DMS153 (cell line): ENCODE results near the gene FBXL17.

Experiments used
- DNase-seq: peaks from one replicate; lab custom pipeline; 2025; lab: John Stamatoyannopoulos, UW

The FBXL17 gene

GRCh38 chr5:107997338-107997980 lies 384.4 kb downstream of the FBXL17 start:
- no peak for DNase-seq

GRCh38 chr5:107993341-107993740 lies 388.6 kb downstream of the FBXL17 start:
- no peak for DNase-seq

GRCh38 chr5:107990881-107991810 lies 390.8 kb downstream of the FBXL17 start:
- DNase-seq: no peak

DNA sequence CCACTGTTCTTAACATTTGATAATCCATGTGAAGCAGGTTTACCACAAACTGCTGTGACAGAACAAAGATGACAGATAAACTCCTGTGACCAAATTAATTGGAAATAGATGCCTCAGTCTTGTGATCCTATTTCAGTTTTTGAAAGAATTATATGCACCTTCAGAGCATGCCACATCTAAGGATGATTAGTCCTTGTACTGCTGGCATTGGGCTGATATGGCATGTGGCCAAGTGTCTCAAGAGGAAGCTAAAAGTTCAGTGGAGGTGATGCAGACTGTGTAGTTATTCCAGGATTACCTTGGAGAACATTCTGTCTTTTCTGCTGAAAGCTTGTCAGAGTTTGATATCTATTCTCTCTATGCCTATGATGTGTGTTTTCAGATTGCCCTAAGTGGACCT lies 396.8 kb downstream of the FBXL17 start:
- DNase-seq: no peak

DNA sequence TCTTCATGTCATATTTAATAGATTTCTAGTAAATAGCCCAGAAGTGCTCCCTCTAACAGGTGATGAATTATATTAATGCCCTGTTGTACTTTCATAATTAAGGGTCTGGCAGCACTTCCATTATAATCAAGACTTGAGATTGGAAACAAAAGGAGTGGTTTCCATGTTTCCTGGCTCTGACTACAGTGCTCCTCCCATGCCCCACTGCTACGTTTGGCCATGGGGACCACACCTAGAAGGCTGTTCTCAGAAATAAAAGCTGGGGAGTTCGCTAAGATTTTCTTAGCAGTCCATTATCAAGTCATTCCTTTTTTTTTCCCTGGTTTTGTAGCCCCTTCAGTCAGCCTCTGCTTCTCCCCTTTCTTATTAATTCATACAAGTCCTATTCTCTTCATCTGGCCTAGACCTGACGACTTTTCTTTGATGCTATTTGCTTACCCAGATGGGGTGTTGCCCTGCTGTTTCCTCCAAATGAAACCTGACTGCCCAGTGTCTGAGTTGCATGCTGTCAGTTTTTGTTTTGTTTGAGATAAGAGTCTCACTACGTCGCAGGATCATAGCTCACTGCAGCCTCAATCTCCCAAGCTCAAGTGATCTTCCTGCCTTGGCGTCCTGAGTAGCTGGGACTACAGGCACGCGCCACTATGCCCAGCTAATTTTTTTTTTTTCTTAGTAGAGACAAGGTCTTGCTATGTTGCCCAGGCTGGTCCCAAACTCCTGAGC lies 399.0 kb downstream of the FBXL17 start:
- DNase-seq: no peak

- no peak for DNase-seq
Measured at GRCh38 chr5:107980923-107981692, 400.8 kb downstream of the FBXL17 start.

DNA sequence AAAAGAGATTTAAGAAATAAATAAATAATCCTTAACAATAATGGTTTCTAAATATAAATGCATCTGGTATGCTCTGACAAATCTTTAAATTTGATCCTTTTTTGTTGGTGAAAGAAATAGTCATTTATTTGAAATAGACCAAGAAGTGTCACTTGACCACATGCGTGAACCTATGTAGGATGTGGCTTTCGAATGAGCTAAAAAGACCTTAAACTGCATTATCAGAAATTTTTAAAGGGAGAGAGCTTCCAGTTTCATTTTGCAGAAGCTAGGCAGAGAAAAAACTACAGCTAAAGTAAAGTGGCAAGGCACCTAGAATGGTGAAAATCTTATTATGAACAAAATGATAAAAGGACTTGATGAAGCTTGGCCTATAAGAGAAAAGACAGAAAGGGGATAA lies 402.0 kb downstream of the FBXL17 start:
- DNase-seq: no peak

GRCh38 chr5:107979291-107979690 lies 402.6 kb downstream of the FBXL17 start:
- no peak for DNase-seq

DNA sequence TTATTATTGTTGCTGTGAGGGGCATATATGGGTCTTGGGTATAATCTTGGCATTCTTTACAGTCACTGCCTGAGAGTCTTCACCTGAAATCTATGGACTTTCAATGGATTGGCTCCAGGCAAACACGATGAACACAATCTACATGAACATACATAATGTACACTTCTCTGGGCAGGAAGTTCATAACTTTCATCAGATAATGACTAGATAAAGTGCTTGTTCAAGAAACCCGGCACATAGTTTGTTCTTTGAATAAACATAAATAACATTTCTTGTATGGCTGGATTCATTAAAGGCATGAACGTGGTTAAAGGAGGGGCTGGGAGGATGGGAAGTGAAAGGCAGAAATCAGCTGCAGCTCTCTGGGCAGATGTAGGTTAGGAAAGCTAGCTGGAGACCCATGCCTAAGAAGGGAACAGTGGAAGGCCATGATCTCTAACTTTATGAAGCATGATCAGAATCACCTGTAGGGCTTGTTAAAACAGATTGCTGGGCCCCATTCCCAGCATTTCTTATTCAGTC lies 404.3 kb downstream of the FBXL17 start:
- DNase-seq: no peak

DNA sequence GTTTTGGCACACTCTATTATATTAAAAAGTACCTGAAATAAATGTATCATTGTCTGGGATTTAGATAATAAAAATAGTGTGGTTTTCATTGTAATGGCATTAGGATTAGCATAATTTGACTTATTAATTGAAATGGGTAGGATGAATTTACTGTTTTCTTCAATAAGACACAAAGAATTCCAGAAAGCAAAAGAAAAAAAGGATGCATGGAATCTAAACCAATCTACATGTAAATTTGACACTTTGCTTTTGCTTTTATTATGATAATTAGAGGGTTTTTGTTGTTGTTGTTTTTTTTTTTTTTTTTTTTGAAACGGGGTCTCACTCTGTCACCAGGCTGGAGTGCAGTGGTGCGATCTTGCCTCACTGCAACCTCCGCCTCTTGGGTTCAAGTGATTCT lies 406.3 kb downstream of the FBXL17 start:
- no peak for DNase-seq

- DNase-seq: no peak
Measured at GRCh38 chr5:107971846-107972245, 410.1 kb downstream of the FBXL17 start.

DNA sequence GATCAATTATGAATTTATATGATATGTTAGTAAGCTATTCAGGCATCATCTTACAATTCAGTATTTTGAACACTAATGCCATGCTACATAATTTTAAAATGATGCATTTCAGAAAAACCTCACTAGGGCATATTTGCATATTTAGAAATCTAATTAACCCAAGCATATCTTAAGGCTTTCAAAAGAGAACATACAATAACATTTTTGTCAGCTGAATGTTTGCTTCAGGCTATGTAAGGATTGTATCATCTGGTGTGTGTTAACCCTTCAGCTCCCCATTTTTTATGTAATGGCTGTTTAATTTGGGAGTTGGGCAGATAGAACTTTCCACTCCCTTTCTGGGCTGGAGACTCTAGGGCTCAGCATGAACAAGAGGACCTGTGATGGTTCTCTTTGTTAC lies 412.1 kb downstream of the FBXL17 start:
- no peak for DNase-seq

- no peak for DNase-seq
Measured at GRCh38 chr5:107968998-107969397, 412.9 kb downstream of the FBXL17 start.

DNA sequence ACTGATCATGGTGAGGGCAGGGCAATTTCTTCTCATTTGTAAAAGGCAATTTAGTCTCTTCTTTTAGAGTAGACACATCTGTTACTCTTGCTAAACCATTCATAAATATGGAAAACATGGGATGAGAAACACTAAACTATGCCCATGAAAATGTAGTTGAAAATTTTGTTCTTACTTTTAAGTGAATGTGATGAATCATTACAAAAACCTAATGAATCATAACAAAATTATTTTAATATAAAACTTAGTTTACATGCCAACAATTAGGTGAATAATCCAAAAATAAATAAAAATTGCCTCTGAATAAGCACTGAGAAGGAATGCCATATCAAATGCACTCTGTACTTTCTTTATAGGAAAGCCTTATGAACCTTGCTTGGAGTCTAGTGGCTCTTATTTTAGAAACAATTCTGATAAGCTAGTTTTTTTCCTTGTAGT lies 413.5 kb downstream of the FBXL17 start:
- no peak for DNase-seq

- no peak for DNase-seq
Measured at GRCh38 chr5:107966201-107966600, 415.7 kb downstream of the FBXL17 start.

DNA sequence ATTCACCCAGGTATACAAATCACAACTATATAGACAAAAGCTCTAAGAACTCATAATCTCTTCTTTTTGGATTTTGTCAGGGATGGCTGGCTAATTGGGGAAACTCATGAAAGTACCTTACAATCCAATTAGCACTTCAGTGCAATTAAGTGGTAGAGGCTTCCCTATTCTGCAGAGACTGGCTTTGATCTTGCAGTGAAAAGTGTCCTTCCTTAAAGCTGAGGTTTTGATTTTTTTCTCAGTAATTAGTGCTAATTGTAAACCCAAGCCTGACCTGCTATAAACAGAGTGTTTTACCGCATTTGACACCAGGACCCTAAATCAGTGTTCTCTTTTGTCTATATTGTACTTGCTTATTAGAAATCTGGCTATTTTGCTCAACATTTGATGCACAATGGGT lies 417.2 kb downstream of the FBXL17 start:
- no peak for DNase-seq

- DNase-seq: no peak
Measured at GRCh38 chr5:107959573-107960279, 422.2 kb downstream of the FBXL17 start.

GRCh38 chr5:107958861-107959260 lies 423.0 kb downstream of the FBXL17 start:
- DNase-seq: no peak

DNA sequence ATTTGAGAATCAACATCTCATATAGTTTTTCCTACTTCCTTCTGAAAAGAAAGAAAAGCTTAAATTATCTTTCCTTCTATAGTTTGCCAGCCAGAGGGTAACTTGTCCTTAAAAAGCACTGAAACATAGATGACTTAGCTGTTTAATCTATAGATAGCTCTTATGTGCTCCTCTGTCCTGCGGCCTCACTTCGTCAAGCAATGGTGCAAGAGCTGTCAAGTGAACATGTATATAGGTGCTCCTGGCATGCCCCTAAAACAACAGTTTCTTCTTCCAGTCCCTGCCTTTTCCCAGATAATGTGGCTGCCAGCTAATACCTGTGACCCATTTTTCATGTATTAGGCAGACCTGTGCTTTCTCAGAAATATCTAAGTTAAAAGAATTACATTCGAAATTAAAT lies 423.5 kb downstream of the FBXL17 start:
- DNase-seq: no peak

DNA sequence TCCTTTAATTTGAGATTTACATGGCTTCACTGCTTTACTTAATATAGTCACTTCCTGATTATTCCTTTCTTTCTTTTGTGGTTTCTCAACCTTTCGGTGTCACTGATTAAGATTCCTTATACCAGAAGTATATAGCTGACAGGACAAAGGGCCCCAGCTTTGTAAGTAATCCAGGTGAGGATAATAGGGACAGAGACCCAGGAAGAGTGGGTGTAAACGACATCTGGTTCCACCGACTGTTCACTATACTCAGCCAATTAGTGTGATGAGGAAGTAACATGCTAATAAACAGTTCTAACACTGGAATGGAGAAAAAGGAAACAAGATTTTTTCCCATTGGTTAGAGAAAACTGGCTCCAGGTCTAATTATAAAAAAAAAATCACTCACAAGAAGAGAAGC lies 424.8 kb downstream of the FBXL17 start:
- DNase-seq: peak; percentile 2

DNA sequence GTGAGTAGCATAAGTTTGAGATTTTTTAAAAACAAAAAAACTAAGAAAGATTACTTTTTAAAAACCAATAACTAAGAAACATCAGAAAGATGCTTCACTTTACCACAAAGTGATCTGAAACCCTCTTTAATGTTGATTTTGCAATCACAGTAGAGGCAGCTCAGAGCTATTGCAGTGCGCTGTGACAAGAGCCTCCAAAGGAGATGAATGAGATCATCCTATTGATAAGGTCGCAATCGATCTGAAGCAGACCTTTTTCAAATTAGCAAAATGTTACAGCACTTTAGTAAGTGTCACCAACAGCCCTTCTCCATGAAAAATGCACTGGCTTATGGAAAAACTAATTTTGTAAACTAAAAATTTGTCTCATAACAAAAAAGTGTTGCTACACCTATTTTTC lies 426.6 kb downstream of the FBXL17 start:
- no peak for DNase-seq
